ENCODE results near the gene TTN. TPM values are rescaled to one million over a fixed set of nuclear protein-coding genes. Genes with fewer than 3 reads are reported as not detected.

The TTN gene
- total and polyA plus RNA-seq, 10 of the 15 experiments (the other 5 are each of a cell fraction or from before 2014, with no cell fraction given), result 0.15 to 9.0 (median 1.8) TPM

- TF ChIP-seq NKRF (conservative IDR thresholded peaks at IDR 0.05), result no peak
- TF ChIP-seq MTA2 (IDR thresholded peaks at IDR 0.05; ENCODE audit: low read depth), result no peak
- no peak for TF ChIP-seq MAX (IDR thresholded peaks at IDR 0.05; ENCODE audit: low read depth, low read length)
- TF ChIP-seq CREB1 (IDR thresholded peaks at IDR 0.05; ENCODE audit: low read depth), result no peak
- no peak for TF ChIP-seq RELA (IDR thresholded peaks at IDR 0.05; ENCODE audit: borderline replicate concordance, partially characterized antibody)
- no peak for TF ChIP-seq SUZ12 (IDR thresholded peaks at IDR 0.05; ENCODE audit: unreplicated experiment)
- no peak for TF ChIP-seq NFYB (IDR thresholded peaks at IDR 0.05; ENCODE audit: insufficient read depth, low read depth, low read length)
- TF ChIP-seq RCOR1 (conservative IDR thresholded peaks at IDR 0.05; ENCODE audit: low read depth, low read length), result no peak
- TF ChIP-seq HDGF (IDR thresholded peaks at IDR 0.05), result no peak
- 76% methylated on average over 5 of the region's 5 CpGs for WGBS (ENCODE audit: insufficient coverage, insufficient replicate concordance, low lambda C conversion rate, missing lambda C conversion rate)
- no peaks in the 10 kb centered on the region for H3K36me3 ChIP-seq (ENCODE audit: control insufficient read depth in 2 of 2, insufficient read depth in 2 of 2, low read length in 1 of 2)
- no peak overlapping the region for H3K27ac ChIP-seq (ENCODE audit: control insufficient read depth, insufficient read depth)
- in situ Hi-C loops (cut with MboI) (no loop called here), intact Hi-C loops (cut with micrococcal nuclease; ENCODE audit: unreplicated experiment) (no loop called here)
- ChIA-PET CTCF (interaction anchor here (0.6 kb wide), 1 partner anchor 13 kb away, joined by 3 read pairs; no protein-coding TSS in a partner anchor), RAD21 (ENCODE audit: unreplicated experiment) (no interaction called here), SMC1A (ENCODE audit: uncharacterized antibody, unreplicated experiment) (no interaction called here), POLR2A (no interaction called here)
- H3K9ac ChIP-seq (ENCODE audit: control insufficient read depth, insufficient read depth, low read length), result no peak overlapping the region
- H3K4me3 ChIP-seq, result no peak overlapping the region
- H3K4me1 ChIP-seq (ENCODE audit: control insufficient read depth, insufficient read depth, low read length), result no peaks in the 10 kb centered on the region
- no peak overlapping the region for H3K4me2 ChIP-seq (ENCODE audit: control insufficient read depth, insufficient read depth)
- no peaks in the 10 kb centered on the region for H3K27me3 ChIP-seq (replicated peaks in 1 of 2; ENCODE audit: control insufficient read depth in 2 of 2, insufficient read depth in 2 of 2, low read length in 1 of 2)
- H4K20me1 ChIP-seq (ENCODE audit: control insufficient read depth, insufficient read depth), result no peaks in the 10 kb centered on the region
- FAIRE-seq, result no peak
- no peak for ATAC-seq
- H2AFZ ChIP-seq (ENCODE audit: control insufficient read depth, low read depth, low read length), result no peak overlapping the region
- no peak for DNase-seq (ENCODE audit: low read depth, low spot score)
- no TSS peak for BruUV-seq (replicated peaks)
- H3K9me3 ChIP-seq (replicated peaks; ENCODE audit: control insufficient read depth, insufficient read depth, low read length), result no peaks in the 10 kb centered on the region
- no peaks in the 10 kb centered on the region for H3K79me2 ChIP-seq (ENCODE audit: control insufficient read depth, insufficient read depth, low read length)
These were observed 75.9 kb downstream of the TTN start for GRCh38 chr2:178731300-178731699.

All from GM12878 (cell line).